CD14-positive monocyte (primary cell): ENCODE data around the gene TMUB1. TPM values are rescaled to one million over a fixed set of nuclear protein-coding genes. Genes with fewer than 3 reads are reported as not detected.

ENCODE experiments used
- DNase-seq, 3 donors: peaks; one replicate each; pipeline ENCODE4 v3.0.0-alpha.2; 2011 to 2022
- H2AFZ ChIP-seq: 2 replicates; pipeline ENCODE4 v1.6.0; 2012; ENCODE audit warnings: mild to moderate bottlenecking, low read depth, low read length, inconsistent platforms; ENCODE audit not compliant: insufficient read depth, poor library complexity, severe bottlenecking
- H3K27ac ChIP-seq, 2 donors: 1 replicate in 1 of 2; 2 replicates in 1 of 2; pipeline ENCODE4 v1.5.1; 2012 to 2013; ENCODE audit warnings: low read length in 2 of 2, control low read depth in 1 of 2, inconsistent platforms in 1 of 2, low read depth in 1 of 2, mild to moderate bottlenecking in 1 of 2
- H3K27me3 ChIP-seq, 2 donors: one replicate each; pipeline versions ENCODE4 v1.6.0 to v1.6.1; 2011 to 2013; ENCODE audit warnings: low read length in 2 of 2; ENCODE audit not compliant: control insufficient read depth in 2 of 2, insufficient read depth in 2 of 2
- H3K36me3 ChIP-seq, 2 donors: replicated peaks in 1 of 2; 1 replicate in 1 of 2; 2 replicates in 1 of 2; pipeline versions ENCODE4 v1.5.1 to v1.6.1; 2012 to 2013; ENCODE audit warnings: low read length in 2 of 2, control low read depth in 1 of 2, inconsistent platforms in 1 of 2, mild to moderate bottlenecking in 1 of 2; ENCODE audit not compliant: insufficient read depth in 2 of 2, control insufficient read depth in 1 of 2
- H3K4me1 ChIP-seq, 2 donors: 1 replicate in 1 of 2; 2 replicates in 1 of 2; pipeline versions ENCODE4 v1.5.1 to v1.6.1; 2012 to 2013; ENCODE audit warnings: low read length in 2 of 2, control low read depth in 1 of 2, inconsistent platforms in 1 of 2, mild to moderate bottlenecking in 1 of 2, moderate library complexity in 1 of 2; ENCODE audit not compliant: insufficient read depth in 2 of 2, control insufficient read depth in 1 of 2
- H3K4me2 ChIP-seq: replicated peaks from 2 replicates; pipeline ENCODE3; 2012; ENCODE audit warnings: low read length, moderate library complexity, mild to moderate bottlenecking; ENCODE audit not compliant: poor library complexity, severe bottlenecking; ENCODE audit errors: extremely low read depth
- H3K4me3 ChIP-seq, 3 experiments: fragments of 200-600 bp in 1 of 3; sonication (generic) in 1 of 3; replicated peaks in 1 of 3; 1 replicate in 2 of 3; 2 replicates in 1 of 3; pipeline ENCODE4 v1.5.1; 2011 to 2013; ENCODE audit warnings: low read length in 3 of 3, mild to moderate bottlenecking in 3 of 3, control low read depth in 2 of 3, low read depth in 2 of 3, inconsistent platforms in 1 of 3, moderate library complexity in 1 of 3
- H3K79me2 ChIP-seq: 2 replicates; pipeline ENCODE4 v1.6.0; 2012; ENCODE audit warnings: mild to moderate bottlenecking, control low read depth, inconsistent platforms, low read length, moderate library complexity; ENCODE audit not compliant: insufficient read depth
- H3K9ac ChIP-seq: 2 replicates; pipeline ENCODE4 v1.6.0; 2017; ENCODE audit warnings: low read length, mild to moderate bottlenecking; ENCODE audit not compliant: insufficient read depth, poor library complexity, severe bottlenecking
- H3K9me3 ChIP-seq, 2 donors: replicated peaks in 1 of 2; 1 replicate in 1 of 2; 2 replicates in 1 of 2; pipeline versions ENCODE4 v1.5.1 to v1.6.1; 2012 to 2013; ENCODE audit warnings: low read length in 2 of 2, control low read depth in 1 of 2; ENCODE audit not compliant: control insufficient read depth in 1 of 2, insufficient read depth in 1 of 2
- H4K20me1 ChIP-seq: 2 replicates; pipeline ENCODE4 v1.6.0; 2012; ENCODE audit warnings: mild to moderate bottlenecking, low read length, control low read depth, moderate library complexity; ENCODE audit not compliant: insufficient read depth
- H3K27ac Mint-ChIP-seq, 7 donors: one replicate each; pipeline ENCODE4 v1.8.0; 2020; ENCODE audit warnings: mild to moderate bottlenecking in 7 of 7, mixed read lengths in 7 of 7, moderate library complexity in 6 of 7, inconsistent platforms in 2 of 7
- H3K27me3 Mint-ChIP-seq, 3 donors: one replicate each; pipeline ENCODE4 v1.8.0; 2021 to 2022; ENCODE audit warnings: low read depth in 3 of 3, mild to moderate bottlenecking in 3 of 3, mixed read lengths in 3 of 3, moderate library complexity in 3 of 3, inconsistent platforms in 1 of 3
- H3K36me3 Mint-ChIP-seq, 2 donors: one replicate each; pipeline ENCODE4 v1.8.0; 2020; ENCODE audit warnings: mixed read lengths in 2 of 2, inconsistent platforms in 1 of 2, mild to moderate bottlenecking in 1 of 2
- H3K4me1 Mint-ChIP-seq: one replicate; pipeline ENCODE4 v1.8.0; 2020; ENCODE audit warnings: mild to moderate bottlenecking, mixed read lengths
- H3K4me3 Mint-ChIP-seq, 2 donors: one replicate each; pipeline ENCODE4 v1.8.0; 2020; ENCODE audit warnings: mild to moderate bottlenecking in 2 of 2, mixed read lengths in 2 of 2, moderate library complexity in 1 of 2
- H3K9me3 Mint-ChIP-seq, 7 donors: one replicate each; pipeline ENCODE4 v1.8.0; 2020 to 2022; ENCODE audit warnings: mixed read lengths in 7 of 7, mild to moderate bottlenecking in 6 of 7, moderate library complexity in 6 of 7, inconsistent platforms in 2 of 7
- WGBS: methylation state at CpG from one replicate; pipeline ENCODE4 v1.1.5; 2013; ENCODE audit warnings: missing lambda C conversion rate; ENCODE audit not compliant: insufficient coverage; 5-methylcytosine and 5-hydroxymethylcytosine counted together
- intact Hi-C, 2 donors: fragments of 100-400 bp; cut with micrococcal nuclease; formaldehyde crosslinking; loops; one replicate each; pipeline versions ENCODE4 v1.15.0 to v1.15.1; 2023
- polyA plus RNA-seq, 3 donors: library from polyadenylated mRNA; depleted of rRNA in 1 of 3; unstranded in 2 of 3; stranded (reverse) in 1 of 3; fragments of 300-500 nt in 2 of 3; fragments of >200 nt in 1 of 3; fragmentation: Illumina TruSeq in 2 of 3; gene quantifications; 1 replicate in 2 of 3; 2 replicates in 1 of 3; pipeline ENCODE4 v1.2.3, GENCODE V29; 2012 to 2021
- TF ChIP-seq, protein P1 (sequence below): fragments of 200-600 bp; IDR thresholded peaks from one replicate; pipeline ENCODE4 v1.8.0; 2022; ENCODE audit warnings: antibody characterized with exemption, mild to moderate bottlenecking

Gene TMUB1
- polyA plus RNA-seq, 3 donors: 17.4 to 28.2 (median 19.8) TPM

DNA sequence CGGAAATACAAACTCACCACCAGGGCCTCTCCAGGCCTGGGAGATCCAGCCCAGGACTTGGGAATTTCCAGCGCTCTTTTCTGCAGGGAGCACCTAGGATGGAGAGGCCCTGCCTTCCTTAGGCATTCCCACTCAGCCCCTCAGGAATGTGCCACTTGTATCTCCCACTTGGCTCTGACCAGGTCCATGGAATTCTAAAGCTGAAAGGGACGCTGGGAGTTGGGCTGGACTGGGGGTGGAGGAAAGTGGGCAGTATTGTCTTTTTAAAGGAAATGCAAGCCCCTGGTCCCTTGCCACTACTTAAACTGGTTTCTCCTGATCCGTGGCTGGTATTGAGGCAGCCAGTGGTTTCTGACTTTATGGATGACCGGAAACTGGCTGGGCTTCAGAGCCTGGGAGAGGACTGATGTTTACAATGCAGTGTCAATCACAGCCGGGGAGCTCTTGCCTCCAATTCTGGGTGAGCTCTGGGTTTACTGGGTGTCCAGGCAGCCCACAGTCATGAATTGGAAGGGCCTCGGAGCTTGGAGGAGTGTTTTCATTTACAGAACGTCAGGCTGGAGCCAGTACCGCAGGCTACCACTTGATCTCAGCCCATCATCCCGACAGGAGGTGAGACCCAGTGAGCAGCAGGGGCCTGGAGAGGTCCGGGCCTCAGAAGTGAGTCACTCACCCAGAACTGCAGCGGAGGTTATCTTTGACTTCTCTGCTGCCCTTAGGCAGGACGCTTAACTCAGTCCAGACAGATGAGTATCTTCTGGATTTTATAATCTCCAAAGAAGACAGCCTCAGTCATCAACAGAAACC is 30.3 kb upstream of the TMUB1 start:
- intact Hi-C loops: loop anchor here (5.0 to 10.0 kb wide), 6 partner anchors 36 to 219 kb away; partner anchors contain the start of gene ABCB8 (in 1 of the 2)
- Mint-ChIP-seq H3K4me3 (peak overlapping the region in 1 of 2 donors; percentile 64), H3K9me3 (peaks cover 0 to 4% (median 2%) of the 10 kb centered on the region in 7 donors), H3K27me3 (peaks cover 22 to 32% (median 22%) of the 10 kb centered on the region in 3 donors), H3K36me3 (peaks cover 27 to 45% of the 10 kb centered on the region in 2 donors), H3K27ac (no peak overlapping the region), H3K4me1 (peaks cover 16% of the 10 kb centered on the region)
- Histone ChIP-seq H3K9me3 (no peaks in the 10 kb centered on the region), H3K9ac (no peak overlapping the region), H3K36me3 (peaks cover 6 to 27% of the 10 kb centered on the region in 2 donors), H2AFZ (no peak overlapping the region), H3K4me3 (no peak overlapping the region), H3K4me2 (no peak overlapping the region), H3K27me3 (peaks cover 2 to 21% of the 10 kb centered on the region in 2 donors), H3K79me2 (peaks cover 14% of the 10 kb centered on the region), H3K4me1 (peaks cover 3 to 7% of the 10 kb centered on the region in 2 donors), H4K20me1 (peaks cover 92% of the 10 kb centered on the region), H3K27ac (no peak overlapping the region)
- no peak for DNase-seq
- WGBS: 95% methylated on average over 11 of the region's 13 CpGs
- TF ChIP-seq, protein P1, sequence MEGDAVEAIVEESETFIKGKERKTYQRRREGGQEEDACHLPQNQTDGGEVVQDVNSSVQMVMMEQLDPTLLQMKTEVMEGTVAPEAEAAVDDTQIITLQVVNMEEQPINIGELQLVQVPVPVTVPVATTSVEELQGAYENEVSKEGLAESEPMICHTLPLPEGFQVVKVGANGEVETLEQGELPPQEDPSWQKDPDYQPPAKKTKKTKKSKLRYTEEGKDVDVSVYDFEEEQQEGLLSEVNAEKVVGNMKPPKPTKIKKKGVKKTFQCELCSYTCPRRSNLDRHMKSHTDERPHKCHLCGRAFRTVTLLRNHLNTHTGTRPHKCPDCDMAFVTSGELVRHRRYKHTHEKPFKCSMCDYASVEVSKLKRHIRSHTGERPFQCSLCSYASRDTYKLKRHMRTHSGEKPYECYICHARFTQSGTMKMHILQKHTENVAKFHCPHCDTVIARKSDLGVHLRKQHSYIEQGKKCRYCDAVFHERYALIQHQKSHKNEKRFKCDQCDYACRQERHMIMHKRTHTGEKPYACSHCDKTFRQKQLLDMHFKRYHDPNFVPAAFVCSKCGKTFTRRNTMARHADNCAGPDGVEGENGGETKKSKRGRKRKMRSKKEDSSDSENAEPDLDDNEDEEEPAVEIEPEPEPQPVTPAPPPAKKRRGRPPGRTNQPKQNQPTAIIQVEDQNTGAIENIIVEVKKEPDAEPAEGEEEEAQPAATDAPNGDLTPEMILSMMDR: no peak

DNA sequence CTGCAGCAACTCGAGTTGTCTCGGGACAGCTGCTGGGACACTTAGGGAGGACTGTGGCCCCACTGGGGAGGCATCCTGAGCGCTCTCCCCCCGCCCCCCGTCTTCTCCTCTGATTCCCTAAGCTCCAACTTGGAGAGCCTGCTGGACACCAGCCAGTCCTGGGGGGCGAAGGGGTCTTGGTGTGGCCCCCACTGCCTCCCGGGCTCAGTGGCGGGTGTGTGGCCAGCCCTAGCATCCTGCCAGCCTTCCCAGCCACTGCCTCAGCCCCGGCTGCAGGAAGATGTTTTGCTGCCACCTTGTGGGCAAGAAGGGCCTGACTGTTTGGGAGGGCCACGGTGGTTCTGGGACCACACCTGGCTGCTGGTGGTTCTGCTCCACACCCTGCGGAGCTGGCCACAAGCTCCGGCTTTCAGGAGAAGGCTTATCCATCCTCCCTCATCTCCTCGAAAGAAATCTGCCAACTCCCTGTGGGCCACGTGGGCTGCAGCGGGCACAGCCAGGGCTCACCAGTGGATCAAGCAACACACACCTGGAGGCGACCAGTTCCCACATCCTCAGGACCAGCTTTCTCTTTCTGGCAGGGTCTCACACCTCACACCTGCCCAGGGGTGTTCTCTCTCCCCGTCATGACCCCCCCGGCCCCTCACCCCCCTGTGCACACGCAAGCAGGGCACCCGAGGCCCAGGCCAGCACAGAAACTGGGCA is 27.8 kb upstream of the TMUB1 start:
- no peak overlapping the region for H3K4me3 ChIP-seq
- peaks cover 0 to 13% of the 10 kb centered on the region in 2 donors for H3K36me3 ChIP-seq
- Mint-ChIP-seq H3K27me3 (peaks cover 21 to 29% (median 21%) of the 10 kb centered on the region in 3 donors), H3K27ac (no peak overlapping the region), H3K4me1 (peaks cover 16% of the 10 kb centered on the region), H3K9me3 (peaks cover 0 to 4% (median 2%) of the 10 kb centered on the region in 7 donors), H3K4me3 (no peak overlapping the region), H3K36me3 (peaks cover 19 to 27% of the 10 kb centered on the region in 2 donors)
- no peak overlapping the region for H3K9ac ChIP-seq
- DNase-seq: peak; percentile 61 to 74 (median 72)
- TF ChIP-seq, protein P1: peak; percentile 89
- peaks cover 3 to 7% of the 10 kb centered on the region in 2 donors for H3K4me1 ChIP-seq
- no peaks in the 10 kb centered on the region for H3K9me3 ChIP-seq
- peaks cover 17% of the 10 kb centered on the region for H3K79me2 ChIP-seq
- H4K20me1 ChIP-seq: peaks cover 92% of the 10 kb centered on the region
- H3K27ac ChIP-seq: no peak overlapping the region
- H3K4me2 ChIP-seq: no peak overlapping the region
- 46% methylated on average over 16 of the region's 20 CpGs for WGBS
- H2AFZ ChIP-seq: no peak overlapping the region
- peaks cover 2 to 17% of the 10 kb centered on the region in 2 donors for H3K27me3 ChIP-seq
- intact Hi-C loops: loop anchor here (1.0 to 10.0 kb wide), 8 partner anchors 20 to 216 kb away; partner anchors contain the start of genes ABCB8 (in 1 of the 2) and SLC4A2 (in 1 of the 2)
